NCI-H748 (cell line): ENCODE measurements around the gene PI4KA.

Experiments used
- DNase-seq: peaks from one replicate; lab custom pipeline; 2025; ENCODE audit not compliant: unreplicated experiment; lab: John Stamatoyannopoulos, UW

Gene PI4KA

DNA sequence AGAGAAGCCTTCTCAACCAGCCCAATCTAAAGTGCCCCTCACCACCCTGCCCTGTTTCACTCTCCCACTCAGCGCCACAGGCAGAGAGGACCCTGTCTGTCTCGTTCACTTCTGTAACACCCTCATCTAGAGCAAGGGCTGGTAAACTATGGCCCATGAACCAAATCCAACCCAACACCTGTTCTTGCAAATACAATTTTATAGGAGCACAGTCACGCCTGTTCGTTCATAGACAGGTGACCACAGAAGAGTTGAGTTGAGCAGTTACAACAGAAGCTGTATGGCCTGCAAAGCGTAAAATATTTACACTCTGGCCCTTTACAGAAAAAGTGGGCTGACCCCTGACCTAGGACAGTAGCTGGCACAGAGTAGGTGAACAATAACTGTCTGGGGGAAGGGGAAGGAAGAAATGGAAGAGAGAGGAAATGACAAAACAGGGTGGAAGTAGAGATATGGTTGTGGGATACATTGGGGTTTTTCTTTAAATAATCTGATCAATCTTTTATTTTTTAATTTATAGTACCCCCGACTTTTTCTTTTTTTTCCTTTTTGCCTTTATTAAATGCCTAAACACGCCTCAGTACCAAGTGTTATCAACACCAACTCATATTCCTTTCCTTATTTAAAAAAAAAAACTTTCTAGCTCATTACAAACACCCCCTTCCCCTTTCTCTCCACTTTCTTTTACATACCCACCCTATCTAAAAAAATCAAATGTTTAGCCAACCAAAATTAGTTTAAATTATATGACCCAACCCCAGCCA, 63.8 kb downstream of the PI4KA start:
- DNase-seq = no peak

DNA sequence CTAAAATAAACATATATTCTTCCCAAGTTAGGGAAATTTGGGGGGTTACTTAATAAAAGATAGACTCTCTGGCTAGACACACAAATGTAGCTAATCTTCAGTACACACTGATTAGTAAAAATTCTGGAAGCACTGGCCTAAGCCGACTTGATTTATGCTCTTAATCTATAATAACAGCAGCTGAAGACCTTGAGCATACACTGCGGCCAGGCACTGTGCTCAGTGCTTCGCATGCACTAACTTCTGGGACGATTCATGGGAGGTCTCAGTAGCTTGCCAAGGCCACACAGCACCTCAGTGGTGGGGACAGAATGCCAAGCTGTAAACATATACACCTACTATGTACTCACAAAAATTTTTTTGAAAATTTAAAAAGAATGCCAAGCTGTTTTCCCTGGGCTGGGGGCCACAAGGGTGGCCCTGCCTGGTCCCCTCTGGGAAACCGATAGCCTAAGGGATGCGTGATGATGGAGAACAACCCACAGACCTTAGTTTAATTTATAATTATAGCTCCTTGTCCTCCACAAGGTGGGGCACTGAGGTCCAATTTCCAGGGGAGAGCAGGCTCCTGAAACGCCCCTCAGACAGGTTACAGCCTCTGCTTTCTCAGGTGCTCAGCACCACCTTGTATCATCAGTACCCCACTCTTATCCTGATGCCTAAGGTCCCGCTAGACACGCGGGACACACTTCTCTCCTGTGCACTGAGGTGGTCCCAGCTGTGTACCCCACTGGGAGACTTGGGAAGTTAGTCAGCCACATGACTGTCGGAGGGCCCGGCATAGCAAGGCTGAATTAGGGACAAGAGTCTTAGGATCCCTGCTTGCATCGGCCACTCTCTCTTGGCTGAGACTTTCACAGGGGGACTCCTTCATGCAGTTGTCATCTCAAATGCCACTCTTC, 64.6 kb downstream of the PI4KA start:
- DNase-seq = no peak

- no peak for DNase-seq
These were observed 65.5 kb downstream of the PI4KA start for GRCh38 chr22:20792966-20793728.

GRCh38 chr22:20792221-20792965, 66.2 kb downstream of the PI4KA start:
- DNase-seq = no peak

- no peak for DNase-seq
These were observed 69.8 kb downstream of the PI4KA start for GRCh38 chr22:20788627-20789344.

DNA sequence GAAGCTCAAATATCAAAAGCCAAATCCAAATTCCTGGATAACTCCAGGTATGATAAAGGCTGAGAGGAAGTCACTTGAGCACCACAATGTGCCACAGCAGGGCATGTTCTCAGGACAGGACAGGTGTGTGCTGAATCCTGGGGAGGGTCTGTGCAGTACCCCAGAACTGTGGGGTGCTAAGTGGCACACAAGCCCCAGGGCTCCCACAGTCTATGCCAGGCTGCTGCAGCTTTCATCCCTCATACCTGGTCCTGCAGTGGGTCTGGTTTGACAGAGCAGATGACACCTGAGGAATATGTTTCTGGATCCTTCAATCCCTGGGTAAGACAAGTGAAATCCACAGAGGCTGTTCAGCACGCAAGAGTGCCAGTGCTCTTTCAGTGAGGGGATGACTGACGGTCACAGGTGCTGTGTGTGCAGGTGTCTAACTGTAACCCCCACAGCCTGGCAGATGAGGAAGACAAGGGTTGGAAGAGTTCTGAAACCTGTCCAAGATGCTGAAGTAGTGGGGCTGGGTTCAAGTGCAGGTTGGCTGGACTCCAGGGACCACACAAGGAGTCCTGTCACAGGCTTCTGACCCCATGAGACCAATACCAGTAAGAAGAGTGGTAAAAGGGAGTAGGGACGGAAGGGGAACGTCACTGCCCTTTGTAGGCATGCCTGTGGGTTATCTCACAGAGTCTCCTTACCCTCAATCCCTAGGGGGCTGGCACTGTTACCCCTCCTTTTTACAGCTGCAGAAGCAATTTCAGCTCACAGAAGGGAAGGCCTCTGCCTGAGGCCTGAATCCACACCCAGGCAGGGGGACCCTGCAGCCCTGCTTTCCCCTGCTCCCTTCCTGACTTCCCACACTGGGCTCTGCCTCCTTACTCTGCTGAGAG, 70.6 kb downstream of the PI4KA start:
- DNase-seq = no peak

- no peak for DNase-seq
These were observed 71.4 kb downstream of the PI4KA start for GRCh38 chr22:20787223-20787622.

DNA sequence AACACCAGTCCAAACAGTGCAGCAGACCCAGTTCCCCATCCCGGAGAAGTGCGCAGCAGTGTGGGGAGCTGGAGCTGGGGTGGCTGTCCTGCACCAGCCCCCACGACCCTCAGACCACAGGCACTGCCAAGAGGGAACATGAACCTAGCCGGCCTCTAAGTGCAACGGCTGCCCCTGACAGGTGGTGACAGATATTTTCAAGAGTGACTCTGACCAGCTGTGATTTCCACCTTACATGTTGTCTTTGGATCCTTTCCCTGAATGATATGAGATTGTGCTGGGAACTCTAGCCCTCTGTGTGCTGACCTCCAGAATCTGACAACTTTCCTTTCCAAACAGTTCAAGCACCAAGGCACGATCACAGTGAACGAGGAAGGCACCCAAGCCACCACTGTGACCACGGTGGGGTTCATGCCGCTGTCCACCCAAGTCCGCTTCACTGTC, 72.1 kb downstream of the PI4KA start:
- DNase-seq = no peak

DNA sequence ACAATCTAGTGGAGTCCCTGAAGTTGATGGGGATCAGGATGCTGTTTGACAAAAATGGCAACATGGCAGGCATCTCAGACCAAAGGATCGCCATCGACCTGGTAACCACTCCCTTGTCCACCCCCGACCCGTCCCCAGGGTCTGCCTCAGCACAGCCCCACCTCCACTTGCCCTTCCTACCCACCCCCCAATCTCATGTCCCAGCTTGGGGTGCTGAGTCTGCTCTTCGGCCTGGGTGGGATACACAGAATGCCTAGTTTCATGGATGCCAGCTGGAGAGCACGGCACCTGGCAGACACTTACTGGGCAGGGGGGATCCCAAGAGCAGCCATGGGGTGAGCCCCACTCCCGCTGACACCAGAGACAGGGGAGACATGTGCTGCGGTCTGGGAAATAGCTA, 72.6 kb downstream of the PI4KA start:
- DNase-seq = no peak

DNA sequence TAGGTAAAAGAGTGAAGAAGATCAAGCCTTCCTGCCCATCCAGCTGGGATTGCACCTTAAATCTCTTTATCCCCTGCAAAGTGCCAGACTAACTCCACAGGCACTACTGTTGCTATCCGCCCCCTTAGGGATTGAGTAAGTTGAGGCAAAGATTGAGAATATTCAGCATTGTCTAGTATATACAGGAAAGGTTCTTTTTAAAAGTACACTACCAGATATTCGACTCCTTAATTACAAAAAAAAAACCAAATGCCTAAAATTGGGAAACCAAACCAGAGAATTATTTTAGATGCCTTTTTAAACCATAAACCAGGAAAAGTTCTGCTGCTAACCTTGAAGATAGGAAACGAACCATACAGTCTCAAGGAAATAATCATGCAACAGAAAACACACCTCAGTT, 73.2 kb downstream of the PI4KA start:
- DNase-seq = no peak

GRCh38 chr22:20783844-20784723, 74.5 kb downstream of the PI4KA start:
- DNase-seq = peak; percentile 34

DNA sequence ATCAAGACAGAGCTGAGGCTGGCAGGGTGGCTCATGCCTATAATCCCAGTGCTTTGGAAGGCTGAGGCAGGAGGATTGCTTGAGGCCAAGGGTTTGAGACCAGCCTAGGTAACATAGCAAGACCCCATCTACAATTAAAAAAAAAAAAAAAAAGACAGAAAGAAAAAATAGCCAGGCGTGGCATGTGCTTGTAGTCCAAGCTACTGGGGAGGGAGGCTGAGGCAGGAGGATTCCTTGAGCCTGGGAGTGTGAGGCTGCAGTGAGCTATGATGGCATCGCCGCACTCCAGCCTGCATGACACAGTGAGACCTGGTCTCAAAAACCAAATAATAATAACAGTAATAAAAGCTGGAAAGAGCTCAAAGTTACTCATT, 75.3 kb downstream of the PI4KA start:
- no peak for DNase-seq

GRCh38 chr22:20782596-20783299, 75.9 kb downstream of the PI4KA start:
- DNase-seq = no peak

GRCh38 chr22:20782083-20782482, 76.5 kb downstream of the PI4KA start:
- no peak for DNase-seq

GRCh38 chr22:20781272-20781990, 77.2 kb downstream of the PI4KA start:
- no peak for DNase-seq

DNA sequence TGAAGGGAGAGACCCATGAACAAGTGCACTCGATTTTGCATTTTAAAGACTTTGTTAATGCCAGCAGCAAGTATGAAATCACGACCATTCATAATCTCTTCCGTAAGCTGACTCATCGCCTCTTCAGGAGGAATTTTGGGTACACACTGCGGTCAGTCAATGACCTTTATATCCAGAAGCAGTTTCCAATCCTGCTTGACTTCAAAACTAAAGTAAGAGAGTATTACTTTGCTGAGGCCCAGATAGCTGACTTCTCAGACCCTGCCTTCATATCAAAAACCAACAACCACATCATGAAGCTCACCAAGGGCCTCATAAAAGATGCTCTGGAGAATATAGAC, 78.8 kb downstream of the PI4KA start:
- DNase-seq = no peak
